GM18861 (cell line): ENCODE data around the gene CXCL11.
"Not testable (repeated sequence)": the region's sequence is repeated elsewhere in the genome, so short reads cannot be mapped to it uniquely, and the experiment has no call there.

Source experiments
- ATAC-seq: cut with Tn5 transposase; IDR thresholded peaks from one replicate; pipeline ENCODE4 v1.9.1; 2021; ENCODE audit not compliant: unreplicated experiment

CXCL11 gene

GRCh38 chr4:76043306-76043705 is 7.4 kb upstream of the CXCL11 start:
- ATAC-seq = not testable (repeated sequence)

DNA sequence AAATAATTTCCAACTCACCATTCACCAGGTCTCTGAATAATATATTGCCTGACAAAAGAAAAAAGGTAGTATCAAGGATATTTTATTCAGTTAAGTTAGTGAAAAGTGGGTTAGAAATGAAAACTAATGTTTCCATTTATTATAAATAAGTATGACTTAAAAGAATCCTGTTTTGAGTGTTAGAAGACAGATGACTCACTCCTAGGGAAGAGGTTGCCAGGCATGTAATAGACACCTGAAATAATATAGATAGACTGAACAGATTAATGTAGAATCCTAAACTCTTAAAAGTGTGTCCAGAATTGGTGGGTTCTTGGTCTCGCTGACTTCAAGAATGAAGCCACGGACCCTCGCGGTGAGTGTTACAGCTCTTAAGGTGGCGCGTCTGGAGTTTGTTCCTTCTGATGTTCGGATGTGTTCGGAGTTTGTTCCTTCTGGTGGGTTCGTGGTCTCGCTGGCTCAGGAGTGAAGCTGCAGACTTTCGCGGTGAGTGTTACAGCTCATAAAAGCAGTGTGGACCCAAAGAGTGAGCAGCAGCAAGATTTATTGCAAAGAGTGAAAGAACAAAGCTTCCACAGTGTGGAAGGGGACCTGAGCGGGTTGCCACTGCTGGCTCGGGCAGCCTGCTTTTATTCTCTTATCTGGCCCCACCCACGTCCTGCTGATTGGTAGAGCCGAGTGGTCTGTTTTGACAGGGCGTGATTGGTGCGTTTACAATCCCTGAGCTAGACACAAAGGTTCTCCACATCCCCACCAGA is 6.5 kb upstream of the CXCL11 start:
- ATAC-seq = not testable (repeated sequence)

DNA sequence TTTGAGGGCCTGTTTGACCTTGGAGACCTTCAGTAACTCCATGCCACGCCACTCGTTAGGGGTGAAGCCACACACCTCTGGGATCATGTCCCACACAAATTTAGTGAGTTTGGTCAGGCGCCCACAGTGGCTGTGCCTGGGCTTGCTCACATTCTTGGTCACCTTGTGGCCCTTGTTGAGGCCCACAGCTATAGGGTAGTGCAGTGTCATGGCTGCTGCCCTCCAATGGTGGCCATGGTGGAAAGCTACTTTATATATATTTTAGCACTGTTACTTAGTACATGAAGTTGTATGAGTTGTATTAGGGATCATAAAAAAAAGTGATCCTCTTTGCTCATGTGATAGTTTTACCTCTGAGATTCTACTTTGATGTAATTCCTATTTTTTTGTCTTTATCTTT is 985 bp upstream of the CXCL11 start:
- ATAC-seq = no peak

DNA sequence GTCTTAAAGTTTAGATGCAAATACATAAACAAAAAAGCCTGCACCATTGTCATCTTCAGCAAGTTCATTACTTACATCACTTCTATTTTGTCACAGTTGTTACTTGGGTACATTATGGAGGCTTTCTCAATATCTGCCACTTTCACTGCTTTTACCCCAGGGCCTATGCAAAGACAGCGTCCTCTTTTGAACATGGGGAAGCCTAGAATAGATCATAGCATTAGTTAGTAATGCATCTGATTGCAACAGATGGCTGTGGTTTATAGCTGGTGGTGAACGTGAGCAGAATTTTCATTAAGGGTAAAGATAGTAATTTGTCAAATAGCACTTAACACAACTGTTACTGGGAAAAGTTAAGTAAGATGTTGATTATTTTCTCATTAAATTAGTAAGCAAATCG is 729 bp downstream of the CXCL11 start:
- no peak for ATAC-seq

GRCh38 chr4:76029300-76029699 is 6.6 kb downstream of the CXCL11 start:
- ATAC-seq = no peak

DNA sequence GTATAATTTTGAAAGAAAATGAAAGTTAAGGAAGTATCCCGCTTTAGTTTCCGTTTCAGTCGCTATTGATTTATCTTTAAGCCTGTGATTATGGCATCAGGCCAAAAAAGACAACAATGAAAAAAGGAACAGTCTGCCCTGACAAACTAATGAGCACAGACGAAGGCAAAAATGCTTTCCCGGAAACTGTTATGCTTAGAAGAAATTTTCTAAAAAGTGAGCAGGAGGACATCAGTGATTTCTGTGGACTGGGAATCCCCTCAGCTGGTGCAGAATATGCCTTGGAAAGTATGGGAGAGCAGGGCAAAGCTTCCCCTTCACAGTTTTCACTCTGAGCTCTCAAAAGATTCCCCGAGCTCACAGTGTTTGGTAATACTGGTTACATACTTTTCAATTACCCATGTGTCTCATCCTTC is 7.5 kb downstream of the CXCL11 start:
- no peak for ATAC-seq

GRCh38 chr4:76024065-76024464 is 11.8 kb downstream of the CXCL11 start:
- no peak for ATAC-seq

- ATAC-seq = no peak
Measured at GRCh38 chr4:76023389-76023788, 12.5 kb downstream of the CXCL11 start, which contains the start of gene CXCL10. Gene CXCL10, minus strand, starts transcription at chr4:76023497. Its CDS starts 66 bp downstream, at chr4:76023431.

DNA sequence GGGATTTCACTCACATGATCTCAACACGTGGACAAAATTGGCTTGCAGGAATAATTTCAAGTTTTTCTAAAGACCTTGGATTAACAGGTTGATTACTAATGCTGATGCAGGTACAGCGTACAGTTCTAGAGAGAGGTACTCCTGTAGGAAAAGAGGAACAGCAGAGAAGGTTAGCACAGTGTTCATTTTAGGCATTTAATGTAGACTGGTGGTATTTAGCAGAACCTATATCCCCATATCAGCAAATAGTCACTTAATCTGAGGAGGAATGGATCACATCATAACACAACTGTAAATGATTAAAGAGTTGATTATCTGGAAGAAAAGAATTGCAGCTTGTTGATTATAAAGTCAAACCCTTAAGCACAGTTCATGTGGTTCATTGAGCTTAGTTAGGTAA is 13.2 kb downstream of the CXCL11 start:
- ATAC-seq = no peak

DNA sequence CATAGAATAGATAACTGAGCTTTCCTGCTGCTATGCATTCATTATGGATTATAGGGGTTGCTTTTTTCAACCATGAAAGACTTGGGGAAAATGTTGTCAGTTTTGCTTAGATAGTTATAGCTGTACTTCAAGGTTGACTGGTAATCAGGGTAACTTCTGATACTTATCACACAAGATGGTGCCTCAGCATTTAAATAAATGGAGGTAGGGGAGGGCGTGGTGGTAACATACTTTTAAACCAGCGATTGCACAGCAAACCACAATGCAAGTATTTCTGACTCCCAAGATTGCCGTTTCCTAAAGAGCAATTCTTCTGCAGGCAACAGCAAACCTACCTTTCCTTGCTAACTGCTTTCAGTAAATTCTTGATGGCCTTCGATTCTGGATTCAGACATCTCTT is 13.8 kb downstream of the CXCL11 start:
- no peak for ATAC-seq

DNA sequence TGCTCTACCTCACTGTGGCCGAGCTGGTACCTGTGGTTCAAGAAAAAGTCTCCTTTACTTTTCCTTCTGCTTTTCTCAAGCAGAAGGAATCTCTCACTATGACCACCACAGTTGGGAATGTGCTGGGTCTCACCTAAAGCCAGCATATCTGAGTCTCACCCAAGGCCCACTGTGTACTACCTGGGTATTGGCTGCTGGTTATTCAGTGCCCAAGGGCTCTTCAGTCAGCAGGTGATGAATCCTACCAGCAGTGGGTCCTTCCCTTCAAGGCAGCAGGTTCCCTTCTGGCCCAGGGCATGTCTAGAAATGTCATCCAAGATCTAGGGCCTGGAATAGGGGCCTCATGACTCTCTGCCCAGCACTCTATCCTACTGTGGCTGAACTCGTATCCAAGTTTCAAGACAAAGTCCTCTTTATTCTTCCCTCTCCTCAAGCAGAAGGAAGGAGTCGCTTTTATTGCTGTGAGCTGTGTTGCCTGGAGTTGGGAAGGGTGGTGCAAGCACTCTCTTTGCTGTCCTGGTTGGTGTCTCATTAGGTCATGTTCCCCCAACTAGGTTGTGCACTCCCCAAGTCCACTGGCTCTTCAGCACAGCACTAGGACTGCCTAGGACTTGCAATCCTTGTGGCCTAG is 18.7 kb downstream of the CXCL11 start:
- ATAC-seq = no peak

DNA sequence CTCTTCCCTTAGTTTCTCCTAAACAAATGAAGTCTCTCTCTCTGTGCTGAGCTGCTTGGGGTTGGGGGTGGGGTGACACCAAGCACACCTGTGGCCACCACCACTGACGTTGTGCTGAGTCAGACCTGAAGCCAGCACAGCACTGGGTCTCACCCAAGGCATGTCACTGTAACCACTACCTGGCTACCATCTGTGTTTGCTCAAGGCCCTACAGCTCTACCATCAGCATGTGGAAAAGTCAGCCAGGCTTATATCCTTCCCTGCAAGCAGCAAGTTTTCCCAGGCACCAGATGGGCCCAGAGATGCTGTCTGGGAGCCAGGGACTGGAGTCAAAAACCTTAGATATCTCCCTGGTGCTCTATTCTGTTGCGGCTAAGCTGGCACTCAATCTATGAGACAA is 19.5 kb downstream of the CXCL11 start:
- peak; percentile 67 for ATAC-seq

- no peak for ATAC-seq
Measured at GRCh38 chr4:76013540-76013939, 22.3 kb downstream of the CXCL11 start.

DNA sequence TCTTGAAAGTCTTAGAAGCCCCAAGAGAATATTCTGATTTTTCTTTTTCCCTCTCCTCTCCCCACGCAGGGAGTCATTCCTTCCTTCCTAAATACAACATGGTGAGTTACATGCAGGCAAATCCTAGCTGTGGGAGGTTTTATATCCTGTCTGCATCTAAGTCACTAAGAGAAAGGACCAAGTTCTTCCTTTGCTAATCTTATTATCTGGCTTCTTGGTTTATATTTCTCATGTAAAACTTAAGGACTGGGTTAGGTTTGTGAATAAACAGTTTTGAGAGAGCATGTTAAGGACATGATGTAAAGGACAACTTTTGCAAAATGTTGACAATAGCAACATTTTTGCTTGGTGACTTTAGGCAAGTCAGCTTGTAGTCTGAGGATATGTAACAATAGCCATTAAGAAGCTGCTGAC is 23.5 kb downstream of the CXCL11 start:
- no peak for ATAC-seq

GRCh38 chr4:76011700-76012387 is 24.0 kb downstream of the CXCL11 start:
- no peak for ATAC-seq

DNA sequence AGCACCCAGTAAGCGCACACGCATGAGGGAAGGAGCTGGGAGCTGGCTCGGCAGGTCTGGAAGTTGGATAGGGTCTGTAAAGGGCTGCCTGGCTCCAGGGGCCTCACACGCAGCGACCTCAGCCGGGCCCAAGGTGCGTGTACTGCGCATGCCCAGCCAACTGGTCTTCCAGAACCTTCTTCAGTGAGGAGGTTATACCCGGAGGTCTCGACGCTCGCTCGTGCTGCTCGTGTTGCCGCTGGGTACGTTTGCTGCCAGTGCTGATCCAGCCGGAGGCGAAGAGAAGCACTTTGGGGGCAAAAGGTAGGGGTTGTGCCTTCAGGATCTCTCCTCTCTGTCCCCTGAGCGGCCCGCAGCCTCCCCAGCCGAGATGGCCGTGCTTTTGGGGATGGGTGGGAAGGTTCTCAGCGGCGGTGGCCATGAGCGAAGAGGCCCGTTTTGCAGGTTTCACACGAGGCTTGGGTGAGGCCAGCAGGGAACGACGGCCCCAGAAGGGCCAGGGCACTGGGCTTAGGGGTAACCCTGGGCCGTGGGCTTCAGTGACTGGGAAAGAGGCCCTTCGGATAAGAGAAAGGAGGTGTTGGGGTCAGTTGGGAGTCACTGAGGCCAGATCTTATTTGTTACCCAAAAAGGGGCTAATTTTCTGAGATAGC is 24.7 kb downstream of the CXCL11 start:
- no peak for ATAC-seq

GRCh38 chr4:76010576-76010975 is 25.3 kb downstream of the CXCL11 start:
- no peak for ATAC-seq

DNA sequence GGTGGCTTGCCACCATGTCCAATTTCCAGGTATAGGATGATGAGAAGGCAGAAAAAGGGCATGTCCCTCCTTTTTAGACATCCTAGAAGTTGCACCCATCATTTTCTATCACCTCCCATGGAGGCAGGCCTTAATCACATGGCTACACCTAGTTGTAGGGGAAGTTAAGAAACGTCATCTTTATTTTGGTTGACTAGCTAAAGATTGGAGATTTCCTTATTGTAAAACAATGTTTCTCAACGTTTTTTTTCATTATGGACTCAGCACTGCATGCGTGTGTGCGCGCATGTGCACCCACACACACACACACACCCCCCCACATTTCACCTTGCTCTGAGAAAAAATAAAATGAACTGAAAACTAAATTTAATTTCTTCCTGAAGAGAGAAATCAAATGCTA is 26.6 kb downstream of the CXCL11 start:
- ATAC-seq = no peak

DNA sequence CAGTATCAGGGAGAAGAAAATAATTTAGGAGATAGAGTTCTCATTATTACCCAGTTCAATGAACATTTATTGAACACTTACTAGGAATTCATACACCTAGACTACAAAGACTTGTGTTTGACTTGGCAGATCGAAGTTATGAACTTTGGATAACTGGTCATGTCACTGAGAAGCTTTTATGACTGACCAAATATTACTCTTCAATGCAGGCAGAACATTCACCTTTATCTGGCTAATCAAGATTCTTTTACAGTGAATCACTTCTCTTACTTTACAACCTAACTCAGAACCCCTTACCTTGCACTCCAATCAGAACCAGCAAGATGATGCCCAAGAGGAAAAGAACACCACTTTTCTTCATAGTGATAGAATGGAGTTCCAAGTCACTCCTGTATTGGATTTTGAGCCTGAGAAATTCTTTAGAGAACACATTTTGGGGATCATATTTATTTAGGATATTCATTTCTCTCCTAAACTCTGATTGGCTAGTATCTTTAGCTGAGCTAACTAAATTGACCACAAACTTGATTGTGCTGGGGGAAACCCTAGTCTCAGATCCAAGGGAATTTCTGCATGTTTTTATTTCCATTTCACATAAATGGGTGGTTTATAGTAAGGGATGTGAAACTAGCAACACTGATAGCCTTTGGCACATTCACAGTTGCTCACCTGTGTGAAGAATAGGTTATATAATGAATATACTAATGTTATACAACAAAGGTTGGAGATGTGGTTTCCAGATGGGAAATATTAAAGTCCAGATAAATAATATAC is 28.6 kb downstream of the CXCL11 start, which contains the start of gene CXCL9:
Gene CXCL9 (minus strand): TSS at position 421 of the 774 bp plus-strand sequence. CDS start 60 bp downstream, at position 361.
- ATAC-seq = no peak

DNA sequence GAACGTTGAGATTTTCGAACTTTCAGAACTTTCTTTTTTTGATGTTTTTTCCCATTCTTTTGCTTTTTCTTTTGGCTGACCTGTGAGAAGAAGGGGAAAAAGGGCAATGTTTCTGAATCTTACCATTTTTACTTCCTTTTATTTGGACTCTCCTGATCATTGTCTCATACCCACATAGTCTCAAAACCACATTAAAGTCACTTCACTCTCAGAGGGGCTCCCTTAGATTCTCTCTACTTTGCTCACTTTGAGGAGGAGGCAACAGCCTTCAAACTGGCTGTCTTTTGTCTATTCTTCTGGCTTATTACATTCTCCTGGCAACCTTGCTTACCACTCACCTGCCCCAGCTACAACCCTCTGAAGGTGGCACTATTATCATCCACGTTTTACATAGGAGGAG is 32.2 kb downstream of the CXCL11 start:
- no peak for ATAC-seq

GRCh38 chr4:76003035-76003434 is 32.8 kb downstream of the CXCL11 start:
- ATAC-seq = no peak
